GM10847 (cell line): Measurements from ENCODE around the gene SERINC5.

Experiments
- POLR2A ChIP-seq: IDR thresholded peaks from 2 replicates; pipeline ENCODE4 v1.6.1; 2011; ENCODE audit not compliant: insufficient read length; ENCODE audit errors: extremely low read depth

Gene SERINC5

DNA sequence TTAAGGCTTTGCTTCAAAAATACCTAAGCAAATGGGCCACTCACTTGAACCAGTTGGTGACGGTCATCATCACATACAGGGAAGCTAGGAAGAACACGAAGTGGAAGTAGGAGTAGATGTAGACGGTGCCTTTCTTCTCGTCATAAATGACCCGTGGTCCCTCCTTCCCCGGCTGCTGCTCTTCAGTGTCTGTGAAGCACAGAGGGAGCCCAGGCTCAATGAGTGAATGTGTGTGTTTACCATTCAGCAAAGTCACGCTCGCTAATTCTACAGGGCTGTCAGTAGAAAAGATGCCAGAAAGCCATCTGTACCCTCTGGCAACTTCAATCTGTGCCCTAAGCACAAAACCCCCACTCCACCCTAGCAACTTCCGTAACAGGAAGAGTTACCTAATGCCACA is 109.8 kb downstream of the SERINC5 start:
- TF ChIP-seq POLR2A = no peak

DNA sequence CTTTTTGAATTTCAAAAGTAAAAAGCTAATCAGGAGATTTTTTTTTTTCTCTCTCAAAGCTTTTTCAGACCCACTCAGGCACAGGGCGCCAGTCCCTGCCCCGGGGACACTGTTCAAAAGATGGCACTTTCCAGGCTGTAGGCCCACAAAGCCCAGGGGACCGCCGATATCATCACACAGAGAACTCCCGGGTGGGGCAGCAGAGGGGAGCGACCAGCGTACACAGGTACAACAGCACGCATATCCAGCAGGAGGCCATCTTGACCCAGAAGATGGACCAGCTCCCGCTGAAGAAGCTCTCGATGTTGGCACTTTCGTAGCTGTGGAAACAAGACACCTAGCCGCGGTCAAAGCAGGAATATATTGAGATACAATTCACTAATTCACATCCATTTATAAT is 112.4 kb downstream of the SERINC5 start:
- TF ChIP-seq POLR2A = no peak

GRCh38 chr5:80142996-80143395 is 112.9 kb downstream of the SERINC5 start:
- no peak for TF ChIP-seq POLR2A

DNA sequence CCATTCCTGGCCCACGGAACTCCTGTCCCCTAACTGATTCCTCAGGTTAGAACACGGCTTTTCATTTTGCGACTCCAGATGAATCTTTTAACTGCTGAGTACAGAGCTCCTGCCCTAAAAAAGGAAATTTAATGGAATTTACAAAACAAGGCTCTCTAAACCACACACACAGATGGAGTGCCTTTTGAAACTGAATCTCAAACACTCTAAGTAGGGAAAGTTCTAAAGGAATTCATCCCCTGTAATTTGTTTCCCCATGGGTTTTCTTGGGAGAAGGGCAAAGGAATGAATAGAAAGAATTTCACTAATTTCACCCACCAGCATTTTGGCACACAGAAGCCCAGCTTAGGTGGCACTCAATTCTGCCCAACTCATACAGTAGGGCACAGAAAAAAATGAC is 114.2 kb downstream of the SERINC5 start:
- no peak for TF ChIP-seq POLR2A

DNA sequence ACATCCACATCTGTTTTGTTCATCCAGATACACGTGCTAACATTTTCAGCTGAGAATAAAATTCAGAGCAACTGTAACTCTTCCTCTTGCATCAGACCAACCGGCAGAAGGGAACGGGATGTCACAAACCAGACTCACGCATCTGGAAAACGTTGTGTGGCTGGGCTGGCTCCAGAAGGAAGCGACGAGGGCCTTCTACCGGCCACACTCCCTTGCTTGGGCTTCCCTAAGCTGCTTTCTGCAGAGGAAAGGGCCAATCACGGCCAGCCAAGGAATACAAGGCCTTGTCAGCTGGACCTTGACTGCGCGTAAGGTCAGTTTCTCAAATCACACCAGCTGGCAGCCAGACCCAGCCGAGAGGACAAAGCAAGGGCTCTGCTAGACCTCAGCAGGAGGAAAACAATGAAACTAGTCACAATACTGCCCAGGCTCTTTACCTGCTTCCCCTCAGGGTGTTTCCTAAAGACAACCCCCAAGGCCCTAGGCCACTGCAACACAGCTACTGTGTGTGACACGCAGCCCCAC is 114.6 kb downstream of the SERINC5 start:
- TF ChIP-seq POLR2A = no peak

- no peak for TF ChIP-seq POLR2A
These were observed 115.4 kb downstream of the SERINC5 start for GRCh38 chr5:80140496-80140895.

DNA sequence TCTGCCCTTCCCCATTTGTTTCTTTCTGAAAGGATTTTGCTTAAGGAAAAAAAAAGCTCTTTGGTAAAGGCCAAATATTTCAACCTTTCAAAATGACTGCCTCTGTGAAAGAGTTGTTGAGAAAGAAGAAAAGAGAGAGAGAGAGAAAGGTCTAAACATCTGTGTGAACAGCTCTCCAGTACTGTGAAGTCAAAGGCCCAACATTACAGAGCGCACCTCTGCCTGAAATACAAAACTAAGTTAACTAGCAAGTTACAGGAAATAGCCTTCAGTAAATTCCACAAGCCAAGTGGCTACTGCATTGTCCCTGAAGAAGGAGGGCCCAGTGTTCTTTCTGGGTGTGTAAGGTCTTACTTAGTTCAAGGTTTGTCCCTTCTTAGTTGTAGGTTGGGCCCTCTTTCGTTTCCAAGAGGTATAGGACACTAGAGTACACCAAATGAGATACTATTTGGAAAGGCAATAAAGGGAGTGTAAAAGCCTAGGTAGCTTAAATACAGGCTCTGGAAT is 116.3 kb downstream of the SERINC5 start:
- no peak for TF ChIP-seq POLR2A

GRCh38 chr5:80138486-80138885 is 117.4 kb downstream of the SERINC5 start:
- no peak for TF ChIP-seq POLR2A

DNA sequence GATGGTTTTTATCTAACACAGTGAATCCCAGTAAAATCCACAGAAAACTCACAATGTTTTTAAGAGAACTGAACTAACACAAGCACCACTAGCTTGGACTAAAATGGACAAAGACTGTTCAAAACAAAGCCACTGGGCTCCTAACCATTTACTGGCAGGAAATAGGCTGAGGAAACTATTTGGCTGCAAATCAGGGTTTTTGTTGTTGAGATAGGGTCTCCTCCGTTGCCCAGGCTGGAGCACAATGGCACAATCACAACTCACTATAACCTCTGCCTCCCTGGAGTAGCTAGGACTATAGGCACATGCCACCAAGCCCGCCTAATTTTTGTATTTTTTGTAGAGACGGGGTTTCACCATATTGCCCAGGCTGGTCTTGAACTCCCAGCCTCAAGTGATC is 121.0 kb downstream of the SERINC5 start:
- no peak for TF ChIP-seq POLR2A

DNA sequence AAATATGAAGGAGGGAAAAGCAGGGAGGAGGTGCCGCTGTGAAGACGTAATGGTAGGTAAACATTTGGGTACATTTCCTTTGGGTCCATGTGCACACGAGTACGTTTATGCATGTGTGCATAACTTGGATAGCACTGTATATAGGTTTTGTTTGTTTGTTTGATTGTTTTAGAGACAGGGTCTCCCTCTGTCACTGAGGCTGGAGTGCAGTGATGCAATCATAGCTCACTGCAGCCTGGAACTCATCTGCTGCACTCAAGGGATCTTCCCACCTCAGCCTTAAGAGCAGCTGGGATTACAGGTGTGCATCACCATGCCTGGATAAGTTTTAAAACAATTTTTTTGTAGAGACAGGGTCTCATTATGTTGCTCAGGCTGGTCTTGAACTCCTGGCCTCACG is 126.7 kb downstream of the SERINC5 start:
- no peak for TF ChIP-seq POLR2A

DNA sequence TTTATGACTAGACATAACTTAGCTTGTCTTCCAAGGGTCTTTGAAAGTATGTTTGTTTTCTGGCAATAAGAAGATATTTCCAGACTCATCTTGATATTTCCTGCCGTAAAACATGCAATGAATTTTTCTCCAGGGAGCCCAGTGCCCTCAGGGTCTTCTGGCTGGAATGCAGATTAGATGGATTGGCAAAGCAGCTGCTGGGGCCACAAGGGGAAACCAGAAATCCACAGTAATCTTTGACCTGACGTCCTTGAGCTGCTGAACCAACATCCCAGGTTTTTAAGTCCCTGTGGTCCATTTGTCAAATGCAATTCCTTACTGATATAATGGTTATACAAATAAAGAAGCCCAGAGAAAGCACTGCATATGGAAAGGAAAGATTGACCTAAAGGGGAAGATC is 127.7 kb downstream of the SERINC5 start:
- TF ChIP-seq POLR2A = no peak

DNA sequence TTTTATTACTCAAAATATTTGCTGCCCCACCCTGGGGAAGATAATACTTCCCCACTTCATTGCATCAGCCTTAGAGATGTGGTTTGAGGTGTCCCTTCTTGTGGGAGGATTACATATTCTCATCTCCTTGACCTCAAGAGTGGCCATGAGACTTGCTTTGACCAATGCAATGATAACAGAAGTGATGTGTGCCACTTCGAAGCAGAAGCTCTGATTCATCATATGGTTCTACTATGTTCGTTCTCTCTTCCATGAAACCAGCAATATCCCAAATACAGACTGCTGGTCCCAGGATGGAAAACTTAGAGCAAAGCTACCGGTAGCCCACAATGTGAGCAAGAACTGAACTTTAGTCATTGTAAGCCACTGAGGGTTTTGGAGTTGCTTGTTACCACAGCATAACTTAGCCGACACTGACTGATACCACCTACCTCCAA is 128.7 kb downstream of the SERINC5 start:
- no peak for TF ChIP-seq POLR2A

DNA sequence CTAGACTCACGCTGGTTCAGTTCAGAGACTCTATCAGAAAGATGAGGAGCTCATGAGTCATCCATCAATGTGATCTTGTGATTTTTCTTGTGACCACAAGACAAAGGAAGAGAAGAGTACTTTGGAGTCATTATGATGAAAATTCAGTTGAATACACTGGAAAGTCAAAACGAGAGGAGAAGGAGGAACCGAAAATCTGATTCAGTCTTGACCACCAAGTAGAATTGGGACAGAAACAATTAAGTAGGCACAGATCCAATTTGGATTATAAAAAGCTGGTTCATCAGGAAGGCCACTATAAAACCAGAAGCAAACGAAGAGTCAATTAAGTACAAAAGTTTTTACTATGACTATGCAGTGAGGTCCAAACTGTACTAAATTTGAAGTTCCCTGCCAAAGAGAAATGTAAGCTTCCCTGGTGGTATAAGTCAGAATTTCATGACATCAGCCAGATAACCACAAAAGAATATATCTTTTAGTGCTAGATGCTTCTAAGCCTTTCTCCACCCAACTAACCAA is 129.8 kb downstream of the SERINC5 start:
- no peak for TF ChIP-seq POLR2A

DNA sequence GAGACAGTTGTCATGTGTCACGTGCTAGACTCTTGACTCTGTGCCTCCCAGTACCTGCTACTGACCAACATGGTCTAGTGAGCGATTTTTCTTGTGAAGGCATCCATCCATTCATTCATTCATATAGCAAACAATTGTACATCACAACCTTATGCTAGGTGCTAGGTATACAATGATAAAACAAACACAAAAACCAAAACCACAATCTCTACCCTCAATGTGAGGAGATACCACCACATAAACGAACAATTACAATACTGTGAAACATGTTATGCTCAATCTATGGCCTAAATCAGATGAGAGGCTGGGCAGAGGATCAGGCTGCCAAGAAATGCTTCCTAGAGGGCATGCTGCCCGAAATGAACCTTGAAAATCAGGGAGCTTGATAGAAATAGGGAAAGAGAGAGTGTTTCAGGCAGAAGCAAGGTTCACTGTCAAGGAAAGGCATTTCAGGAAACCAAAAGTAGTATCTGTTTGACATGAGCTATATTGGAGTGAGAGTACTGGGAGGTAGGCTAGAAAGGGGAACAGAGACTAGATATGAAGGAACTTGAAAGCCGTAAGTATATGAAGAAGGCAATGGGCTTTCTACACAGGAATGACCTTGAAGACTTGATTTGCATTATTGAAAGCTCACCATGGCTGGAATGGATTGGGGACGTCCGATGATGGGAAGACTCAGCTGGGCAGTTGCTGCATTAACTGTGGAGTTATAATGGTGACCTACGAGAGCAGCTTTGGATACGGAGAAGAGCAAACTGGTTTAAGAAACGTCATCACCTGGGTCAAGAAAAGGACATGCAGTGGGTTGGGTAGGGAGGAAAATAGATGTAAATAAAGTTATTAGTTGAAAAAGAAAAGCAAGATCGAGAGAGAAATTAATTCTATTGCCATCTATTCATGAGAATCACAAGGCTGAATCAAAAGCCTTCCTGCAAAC is 130.6 kb downstream of the SERINC5 start:
- TF ChIP-seq POLR2A = no peak

GRCh38 chr5:80124121-80124918 is 131.5 kb downstream of the SERINC5 start:
- no peak for TF ChIP-seq POLR2A
